ENCODE measurements around the gene HSD17B14. TPM values are rescaled to one million over a fixed set of nuclear protein-coding genes. Genes with fewer than 3 reads are reported as not detected.

Gene HSD17B14
- total and polyA plus RNA-seq, 2 of the 13 experiments (the other 11 are each of a cell fraction or from before 2014, with no cell fraction given) = 0.58 to 1.2 TPM

- TF ChIP-seq ARID4A (CRISPR knock-in tag; IDR thresholded peaks at IDR 0.05; ENCODE audit: borderline replicate concordance) (peak; percentile 55; the same call in 1 of the 2 replicates), NR2C2 (CRISPR knock-in tag; IDR thresholded peaks at IDR 0.05; ENCODE audit: borderline replicate concordance) (peak; percentile 84), ZNF350 (CRISPR knock-in tag; IDR thresholded peaks at IDR 0.05; ENCODE audit: borderline replicate concordance, low read depth) (peak; percentile 52; the same call in 1 of the 2 replicates), KDM2A (CRISPR knock-in tag; IDR thresholded peaks at IDR 0.05; ENCODE audit: borderline replicate concordance, low read depth) (peak; percentile 76), TOPORS (CRISPR knock-in tag; IDR thresholded peaks at IDR 0.05) (no peak), RXRA (CRISPR knock-in tag; IDR thresholded peaks at IDR 0.05) (peak; percentile 78), GABPA (IDR thresholded peaks at IDR 0.05; ENCODE audit: low read depth, low read length) (peak; percentile 37; the same call in 1 of the 2 replicates), GABPA (CRISPR knock-in tag; IDR thresholded peaks at IDR 0.05; ENCODE audit: low read depth) (peak; percentile 79), GZF1 (CRISPR knock-in tag; IDR thresholded peaks at IDR 0.05) (no peak), TBX2 (CRISPR knock-in tag; IDR thresholded peaks at IDR 0.05; ENCODE audit: borderline replicate concordance) (peak; percentile 55), ZNF414 (CRISPR knock-in tag; IDR thresholded peaks at IDR 0.05) (no peak), MTA1 (CRISPR knock-in tag; IDR thresholded peaks at IDR 0.05; ENCODE audit: borderline replicate concordance) (peak; percentile 58; the same call in 1 of the 2 replicates), ZBTB14 (CRISPR knock-in tag; IDR thresholded peaks at IDR 0.05) (no peak), ZNF24 (IDR thresholded peaks at IDR 0.05) (no peak), ZGPAT (CRISPR knock-in tag; IDR thresholded peaks at IDR 0.05) (peak; percentile 63), ZNF691 (CRISPR knock-in tag; IDR thresholded peaks at IDR 0.05; ENCODE audit: borderline replicate concordance, low read depth) (peak; percentile 55), ZNF761 (CRISPR knock-in tag; conservative IDR thresholded peaks at IDR 0.05) (0 out of 2 replicates have a peak, but pooled peaks have one; percentile 38), ZNF780A (CRISPR knock-in tag; IDR thresholded peaks at IDR 0.05) (no peak), EEA1 (CRISPR knock-in tag; IDR thresholded peaks at IDR 0.05; ENCODE audit: borderline replicate concordance) (0 out of 2 replicates have a peak, but pooled peaks have one; percentile 34), ZNF296 (CRISPR knock-in tag; conservative IDR thresholded peaks at IDR 0.05) (no peak), CREM (IDR thresholded peaks at IDR 0.05) (peak; percentile 97), CREM (CRISPR knock-in tag; IDR thresholded peaks at IDR 0.05) (no peak)
Observed at GRCh38 chr19:48795055-48795684, 41.1 kb downstream of the HSD17B14 start (continued).

Measured in HepG2 (cell line).